A549 treated with CORT108297 at 1 μM for 4 hours (cell line): ENCODE results near the gene TMEM236. TPM values are rescaled to one million over a fixed set of nuclear protein-coding genes. Genes with fewer than 3 reads are reported as not detected.

ENCODE experiments used
- total RNA-seq: library from RNA; stranded (reverse); fragments of 200-300 nt; extraction: Qiagen RNA extraction; gene quantifications from 5 replicates; pipeline ENCODE4 v1.2.3, GENCODE V29; 2022

TMEM236 gene, protein sequence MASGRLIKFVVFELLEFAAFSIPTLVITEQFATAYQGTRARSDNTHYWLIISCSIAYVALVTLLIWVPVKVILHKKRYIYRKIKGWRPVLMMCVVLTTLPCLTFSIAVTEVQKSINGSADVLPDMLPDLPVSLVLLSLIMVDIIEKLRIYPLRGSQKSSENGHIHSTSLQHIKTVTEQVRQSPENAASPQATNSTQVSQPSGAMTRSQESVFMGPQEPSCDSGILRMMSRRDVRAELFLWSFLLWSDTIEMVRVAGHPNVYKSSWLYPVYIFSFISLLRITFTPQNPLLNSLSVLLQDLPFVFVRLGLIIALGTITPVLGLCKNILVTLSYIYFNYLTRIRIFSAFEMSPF
- total RNA-seq = 0.05 to 0.13 TPM (median 0.08 TPM) in 5 replicates

DNA sequence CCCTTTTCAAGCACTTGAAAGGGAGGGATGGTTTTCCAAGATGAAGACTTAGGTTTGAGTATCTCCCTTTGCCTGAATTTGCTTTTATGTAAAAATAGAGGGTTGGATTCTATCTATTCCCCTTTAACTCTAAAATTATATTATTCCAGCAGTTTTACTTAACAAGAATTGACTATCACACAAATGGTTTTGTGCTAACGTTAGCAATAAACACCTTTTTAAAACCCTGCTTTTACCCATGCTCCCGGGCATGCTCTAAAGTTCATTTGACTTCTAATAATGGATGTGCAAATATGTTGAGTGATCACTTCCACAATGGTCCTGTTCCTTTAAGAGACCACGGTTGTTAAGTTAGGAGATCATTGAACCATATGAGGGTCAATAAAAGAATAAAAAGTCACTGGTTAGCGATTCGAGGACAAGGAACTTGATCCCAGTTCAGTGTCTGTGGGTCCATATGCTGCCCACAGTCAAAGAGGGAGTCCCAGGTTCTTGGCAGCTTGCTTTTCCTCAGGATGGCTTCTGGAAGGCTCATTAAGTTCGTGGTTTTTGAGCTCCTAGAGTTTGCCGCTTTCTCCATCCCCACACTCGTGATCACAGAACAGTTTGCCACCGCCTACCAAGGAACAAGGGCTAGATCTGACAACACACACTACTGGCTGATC lies at the start of gene TMEM236:
Gene TMEM236 (plus strand): TSS at position 421 of the 665 bp plus-strand sequence. CDS start 95 bp downstream, at position 516.

DNA sequence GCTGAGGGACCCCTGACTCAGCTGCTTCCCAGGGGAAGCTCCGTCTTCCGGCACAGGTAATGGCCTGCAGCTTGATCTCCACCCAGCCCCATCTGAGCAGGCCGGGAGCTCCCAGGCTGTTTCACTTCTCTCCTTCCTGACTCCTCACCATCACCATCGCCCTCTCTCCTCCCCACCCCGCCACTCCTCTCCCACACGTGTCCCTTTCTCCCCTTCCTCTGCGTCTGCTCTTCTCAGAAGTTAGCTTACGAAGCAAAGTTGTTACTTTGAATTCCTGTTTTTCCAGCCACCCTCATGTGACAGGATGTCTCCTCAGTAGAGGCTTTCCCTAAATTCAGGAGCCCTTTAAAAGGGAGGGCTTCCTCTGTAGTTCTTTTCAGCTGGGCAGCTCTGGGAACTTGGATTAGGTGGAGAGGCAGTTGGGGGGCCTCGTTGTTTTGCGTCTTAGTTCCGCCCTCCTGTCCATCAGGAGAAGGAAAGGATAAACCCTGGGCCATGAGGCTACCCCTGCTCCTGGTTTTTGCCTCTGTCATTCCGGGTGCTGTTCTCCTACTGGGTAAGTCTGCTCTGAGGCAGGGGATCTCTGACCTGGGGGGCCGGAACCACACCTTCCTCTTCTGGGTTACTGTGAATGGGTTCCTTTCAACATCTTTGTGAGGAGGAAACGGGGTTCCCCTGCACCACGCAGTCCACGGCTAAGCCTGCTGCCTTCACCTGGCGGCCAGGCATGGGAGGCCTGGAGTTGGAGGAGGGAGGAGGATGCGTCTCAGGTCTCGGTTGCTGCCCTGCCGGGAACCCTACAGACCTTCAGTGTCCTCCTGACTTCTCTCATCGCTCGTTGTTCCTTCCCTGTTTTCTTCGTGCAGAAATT lies 57.2 kb downstream of the TMEM236 start, which contains the start of gene MRC1:
Gene MRC1 (plus strand): TSS at position 378 of the 871 bp plus-strand sequence. CDS start 118 bp downstream, at position 496.

Other genes starting within 250 kb of the TMEM236 start
- gene HACD1, start 134.8 kb upstream of the TMEM236 start, total RNA-seq = 37.5 to 64.4 TPM (median 60.7 TPM) in 5 replicates
- 24.4 to 32.2 TPM (median 26.7 TPM) in 5 replicates for gene STAM, start 108.0 kb upstream of the TMEM236 start, total RNA-seq
- gene MRC1, start 57.1 kb downstream of the TMEM236 start, total RNA-seq = 0.01 to 0.05 TPM (median 0.02 TPM) in 5 replicates
- not detected in 5 replicates for gene SLC39A12, start 199.7 kb downstream of the TMEM236 start, total RNA-seq